ENCODE measurements around the gene FARP2.
"Not testable (repeated sequence)": the region's sequence is repeated elsewhere in the genome, so short reads cannot be mapped to it uniquely, and the experiment has no call there.

The FARP2 gene

GRCh38 chr2:241502281-241502680 lies 146.2 kb downstream of the FARP2 start:
- TF ChIP-seq YY1 (IDR thresholded peaks at IDR 0.05; ENCODE audit: insufficient read depth, insufficient read length): no peak
- no peak for TF ChIP-seq ZNF274 (IDR thresholded peaks at IDR 0.05; ENCODE audit: low read depth, low read length)
- TF ChIP-seq SUZ12 (IDR thresholded peaks at IDR 0.05; ENCODE audit: extremely low read depth, insufficient read depth, insufficient read length): no peak
- H3K27me3 ChIP-seq (ENCODE audit: insufficient read depth, insufficient read length): no peaks in the 10 kb centered on the region
- H3K36me3 ChIP-seq (ENCODE audit: insufficient read depth, insufficient read length, low read length): peaks cover 88% of the 10 kb centered on the region

GRCh38 chr2:241503776-241504392 lies 147.8 kb downstream of the FARP2 start:
- no peaks in the 10 kb centered on the region for H3K27me3 ChIP-seq (ENCODE audit: insufficient read depth, insufficient read length)
- H3K9me3 ChIP-seq (ENCODE audit: insufficient read depth, low read length): no peaks in the 10 kb centered on the region
- no peak overlapping the region for H3K4me3 ChIP-seq (ENCODE audit: insufficient read length, low read depth)
- no peak for DNase-seq (ENCODE audit: low read depth, low spot score)
- H3K9ac ChIP-seq (ENCODE audit: insufficient read length, low read depth): no peak overlapping the region
- H3K36me3 ChIP-seq (ENCODE audit: insufficient read depth, insufficient read length, low read length): peaks cover 72% of the 10 kb centered on the region
- peaks cover 23% of the 10 kb centered on the region for H3K4me1 ChIP-seq (ENCODE audit: insufficient read depth, insufficient read length)
- TF ChIP-seq YY1 (IDR thresholded peaks at IDR 0.05; ENCODE audit: insufficient read depth, insufficient read length): no peak
- TF ChIP-seq SUZ12 (IDR thresholded peaks at IDR 0.05; ENCODE audit: extremely low read depth, insufficient read depth, insufficient read length): no peak
- TF ChIP-seq ZNF274 (IDR thresholded peaks at IDR 0.05; ENCODE audit: low read depth, low read length): no peak

More at GRCh38 chr2:241502281-241502680, 146.2 kb downstream of the FARP2 start:
- DNase-seq (ENCODE audit: low read depth, low spot score): no peak
- H3K4me3 ChIP-seq (ENCODE audit: insufficient read length, low read depth): no peak overlapping the region
- H3K4me1 ChIP-seq (ENCODE audit: insufficient read depth, insufficient read length): peaks cover 23% of the 10 kb centered on the region
- H3K9me3 ChIP-seq (ENCODE audit: insufficient read depth, low read length): no peaks in the 10 kb centered on the region
- H3K9ac ChIP-seq (ENCODE audit: insufficient read length, low read depth): no peak overlapping the region

GRCh38 chr2:241505086-241505780 lies 149.1 kb downstream of the FARP2 start:
- TF ChIP-seq ZNF274 (IDR thresholded peaks at IDR 0.05; ENCODE audit: low read depth, low read length): no peak
- no peak for TF ChIP-seq SUZ12 (IDR thresholded peaks at IDR 0.05; ENCODE audit: extremely low read depth, insufficient read depth, insufficient read length)
- TF ChIP-seq YY1 (IDR thresholded peaks at IDR 0.05; ENCODE audit: insufficient read depth, insufficient read length): no peak
- Histone ChIP-seq H3K4me3 (ENCODE audit: insufficient read length, low read depth) (no peak overlapping the region), H3K36me3 (ENCODE audit: insufficient read depth, insufficient read length, low read length) (peaks cover 59% of the 10 kb centered on the region), H3K4me1 (ENCODE audit: insufficient read depth, insufficient read length) (peaks cover 23% of the 10 kb centered on the region), H3K9me3 (ENCODE audit: insufficient read depth, low read length) (no peaks in the 10 kb centered on the region), H3K9ac (ENCODE audit: insufficient read length, low read depth) (peak overlapping the region; percentile 59), H3K27me3 (ENCODE audit: insufficient read depth, insufficient read length) (peaks cover 3% of the 10 kb centered on the region)
- no peak for DNase-seq (ENCODE audit: low read depth, low spot score)

GRCh38 chr2:241505781-241506201 lies 149.7 kb downstream of the FARP2 start:
- H3K36me3 ChIP-seq (ENCODE audit: insufficient read depth, insufficient read length, low read length): peaks cover 53% of the 10 kb centered on the region
- TF ChIP-seq SUZ12 (IDR thresholded peaks at IDR 0.05; ENCODE audit: extremely low read depth, insufficient read depth, insufficient read length) (no peak), ZNF274 (IDR thresholded peaks at IDR 0.05; ENCODE audit: low read depth, low read length) (no peak), YY1 (IDR thresholded peaks at IDR 0.05; ENCODE audit: insufficient read depth, insufficient read length) (no peak)
- peaks cover 3% of the 10 kb centered on the region for H3K27me3 ChIP-seq (ENCODE audit: insufficient read depth, insufficient read length)
- no peak overlapping the region for H3K4me3 ChIP-seq (ENCODE audit: insufficient read length, low read depth)
- H3K9ac ChIP-seq (ENCODE audit: insufficient read length, low read depth): peak overlapping the region; percentile 59
- H3K4me1 ChIP-seq (ENCODE audit: insufficient read depth, insufficient read length): peaks cover 19% of the 10 kb centered on the region
- no peak for DNase-seq (ENCODE audit: low read depth, low spot score)
- no peaks in the 10 kb centered on the region for H3K9me3 ChIP-seq (ENCODE audit: insufficient read depth, low read length)

GRCh38 chr2:241506317-241506716 lies 150.2 kb downstream of the FARP2 start:
- peak overlapping the region; percentile 97 for H3K9ac ChIP-seq (ENCODE audit: insufficient read length, low read depth)
- not testable (repeated sequence) for H3K9me3 ChIP-seq (ENCODE audit: insufficient read depth, low read length); H3K27me3 ChIP-seq (ENCODE audit: insufficient read depth, insufficient read length); DNase-seq (ENCODE audit: low read depth, low spot score); H3K4me3 ChIP-seq (ENCODE audit: insufficient read length, low read depth)
- peaks cover 51% of the 10 kb centered on the region for H3K36me3 ChIP-seq (ENCODE audit: insufficient read depth, insufficient read length, low read length)
- H3K4me1 ChIP-seq (ENCODE audit: insufficient read depth, insufficient read length): peaks cover 19% of the 10 kb centered on the region

- peaks cover 48% of the 10 kb centered on the region for H3K36me3 ChIP-seq (ENCODE audit: insufficient read depth, insufficient read length, low read length)
- no peak for DNase-seq (ENCODE audit: low read depth, low spot score)
- H3K4me1 ChIP-seq (ENCODE audit: insufficient read depth, insufficient read length): peaks cover 19% of the 10 kb centered on the region
- peak overlapping the region; percentile 97 for H3K9ac ChIP-seq (ENCODE audit: insufficient read length, low read depth)
- peak overlapping the region; percentile 96 for H3K4me3 ChIP-seq (ENCODE audit: insufficient read length, low read depth)
- no peaks in the 10 kb centered on the region for H3K9me3 ChIP-seq (ENCODE audit: insufficient read depth, low read length)
- peaks cover 3% of the 10 kb centered on the region for H3K27me3 ChIP-seq (ENCODE audit: insufficient read depth, insufficient read length)
- TF ChIP-seq SUZ12 (IDR thresholded peaks at IDR 0.05; ENCODE audit: extremely low read depth, insufficient read depth, insufficient read length): no peak
- TF ChIP-seq ZNF274 (IDR thresholded peaks at IDR 0.05; ENCODE audit: low read depth, low read length): no peak
- no peak for TF ChIP-seq YY1 (IDR thresholded peaks at IDR 0.05; ENCODE audit: insufficient read depth, insufficient read length)
Measured at GRCh38 chr2:241506793-241507429, 150.8 kb downstream of the FARP2 start.

Data from NT2/D1 (cell line).